H1 (cell line): ENCODE data around the gene SLU7.

ENCODE experiments used
- CHD2 ChIP-seq: IDR thresholded peaks from 2 replicates; pipeline ENCODE4 v1.6.1; 2012; ENCODE audit warnings: low read length, improper control_type of control experiment
- TF ChIP-seq, protein P1 (sequence below), 3 experiments: IDR thresholded peaks; 1 replicate in 2 of 3; 2 replicates in 1 of 3; pipeline versions ENCODE4 v1.5.1 to v1.6.1; 2011; ENCODE audit warnings: low read length in 3 of 3, mild to moderate bottlenecking in 3 of 3, inconsistent platforms in 2 of 3, low read depth in 1 of 3, moderate library complexity in 1 of 3; ENCODE audit not compliant: insufficient read depth in 1 of 3; ENCODE audit errors: control extremely low read depth in 1 of 3

DNA sequence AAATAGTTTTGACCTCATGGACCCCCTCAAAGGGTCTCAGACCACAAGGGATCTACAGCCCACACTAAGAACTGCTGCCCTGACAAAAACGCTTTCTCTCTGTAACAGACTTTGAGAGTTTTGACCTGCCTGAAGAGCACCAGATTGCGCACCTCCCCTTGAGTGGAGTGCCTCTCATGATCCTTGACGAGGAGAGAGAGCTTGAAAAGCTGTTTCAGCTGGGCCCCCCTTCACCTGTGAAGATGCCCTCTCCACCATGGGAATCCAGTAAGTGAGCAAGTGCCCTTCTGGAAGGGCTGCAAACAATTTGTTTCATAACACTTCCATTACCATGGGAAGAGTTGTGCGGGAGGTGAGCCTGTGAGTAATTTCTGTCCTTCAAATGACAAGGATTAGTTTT, 8.7 kb upstream of the SLU7 start:
- TF ChIP-seq, protein P1, sequence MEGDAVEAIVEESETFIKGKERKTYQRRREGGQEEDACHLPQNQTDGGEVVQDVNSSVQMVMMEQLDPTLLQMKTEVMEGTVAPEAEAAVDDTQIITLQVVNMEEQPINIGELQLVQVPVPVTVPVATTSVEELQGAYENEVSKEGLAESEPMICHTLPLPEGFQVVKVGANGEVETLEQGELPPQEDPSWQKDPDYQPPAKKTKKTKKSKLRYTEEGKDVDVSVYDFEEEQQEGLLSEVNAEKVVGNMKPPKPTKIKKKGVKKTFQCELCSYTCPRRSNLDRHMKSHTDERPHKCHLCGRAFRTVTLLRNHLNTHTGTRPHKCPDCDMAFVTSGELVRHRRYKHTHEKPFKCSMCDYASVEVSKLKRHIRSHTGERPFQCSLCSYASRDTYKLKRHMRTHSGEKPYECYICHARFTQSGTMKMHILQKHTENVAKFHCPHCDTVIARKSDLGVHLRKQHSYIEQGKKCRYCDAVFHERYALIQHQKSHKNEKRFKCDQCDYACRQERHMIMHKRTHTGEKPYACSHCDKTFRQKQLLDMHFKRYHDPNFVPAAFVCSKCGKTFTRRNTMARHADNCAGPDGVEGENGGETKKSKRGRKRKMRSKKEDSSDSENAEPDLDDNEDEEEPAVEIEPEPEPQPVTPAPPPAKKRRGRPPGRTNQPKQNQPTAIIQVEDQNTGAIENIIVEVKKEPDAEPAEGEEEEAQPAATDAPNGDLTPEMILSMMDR (IDR thresholded peaks at IDR 0.05; ENCODE audit: control extremely low read depth in 1 of 3, insufficient read depth in 1 of 3, low read depth in 1 of 3, low read length in 3 of 3), result no peak
- TF ChIP-seq CHD2, result no peak
